Activated gamma-delta T cell treated with Interleukin-2 at 50 U/mL for 16 hours (primary cell): ENCODE results near the gene MFAP2.

ENCODE experiments used
- DNase-seq: peaks from one replicate; pipeline ENCODE4 v3.0.0-alpha.2; 2020

The MFAP2 gene

DNA sequence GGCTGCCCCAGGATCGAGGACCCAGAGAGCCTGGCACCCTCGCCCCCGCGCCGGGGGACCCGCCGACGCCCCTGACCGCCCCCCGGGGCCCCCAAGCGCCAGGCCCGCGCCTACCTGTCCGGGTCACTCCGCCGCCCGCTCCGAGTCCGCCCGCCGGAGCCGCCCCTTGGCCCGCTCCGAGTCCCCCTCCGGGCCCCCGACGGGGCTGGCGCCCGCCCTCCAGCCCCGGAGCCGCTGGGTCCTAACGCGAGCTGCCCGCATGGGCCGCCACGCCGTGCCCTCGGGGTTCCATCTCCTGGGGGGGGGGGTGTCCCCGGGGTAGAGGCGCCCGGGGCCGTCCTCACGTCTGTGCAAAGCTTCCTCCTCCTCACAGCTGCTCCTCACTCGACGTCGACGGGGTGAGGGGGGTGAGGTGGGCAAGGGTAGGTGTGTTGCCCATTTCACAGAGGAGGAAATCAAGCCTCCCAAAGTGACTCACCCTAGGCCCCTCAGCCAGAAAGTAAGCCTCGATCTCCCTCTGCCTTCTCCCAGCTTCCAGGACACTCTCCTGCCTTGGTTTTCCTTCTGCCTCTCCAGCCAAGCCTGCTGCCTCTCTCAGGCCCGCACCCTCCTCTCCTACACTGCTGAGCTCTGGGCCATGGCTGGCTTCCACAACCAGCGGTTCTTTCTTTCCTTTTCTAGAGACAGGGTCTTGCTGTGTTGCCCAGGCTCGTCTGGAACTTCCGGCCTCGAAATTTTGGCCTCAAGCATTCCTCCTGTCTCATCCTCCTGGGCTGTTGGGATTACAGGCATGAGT lies at the start of gene MFAP2:
Gene MFAP2 (minus strand): TSS at position 148 of the 796 bp plus-strand sequence. CDS start 2,347 bp downstream, outside the sequence.
- DNase-seq, result no peak

DNA sequence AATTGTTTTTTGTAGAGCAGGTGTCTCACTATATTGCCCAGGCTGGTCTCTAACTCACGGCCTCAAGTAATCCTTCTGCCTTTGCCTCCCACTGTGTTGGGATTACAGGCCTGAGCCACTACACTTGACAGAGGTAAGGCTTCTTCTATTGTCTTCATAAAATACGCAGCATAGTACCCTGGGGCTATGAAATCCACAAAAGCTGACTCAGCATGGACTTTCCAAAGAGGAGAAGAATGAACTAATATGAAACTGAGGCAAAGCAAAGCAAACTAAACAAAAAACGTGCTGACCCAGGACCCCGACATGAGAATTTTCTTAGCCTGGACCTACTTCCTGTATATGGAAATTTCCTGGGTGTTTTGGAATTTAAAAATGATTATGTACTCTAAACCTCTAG lies 49.8 kb upstream of the MFAP2 start:
- DNase-seq, result no peak

DNA sequence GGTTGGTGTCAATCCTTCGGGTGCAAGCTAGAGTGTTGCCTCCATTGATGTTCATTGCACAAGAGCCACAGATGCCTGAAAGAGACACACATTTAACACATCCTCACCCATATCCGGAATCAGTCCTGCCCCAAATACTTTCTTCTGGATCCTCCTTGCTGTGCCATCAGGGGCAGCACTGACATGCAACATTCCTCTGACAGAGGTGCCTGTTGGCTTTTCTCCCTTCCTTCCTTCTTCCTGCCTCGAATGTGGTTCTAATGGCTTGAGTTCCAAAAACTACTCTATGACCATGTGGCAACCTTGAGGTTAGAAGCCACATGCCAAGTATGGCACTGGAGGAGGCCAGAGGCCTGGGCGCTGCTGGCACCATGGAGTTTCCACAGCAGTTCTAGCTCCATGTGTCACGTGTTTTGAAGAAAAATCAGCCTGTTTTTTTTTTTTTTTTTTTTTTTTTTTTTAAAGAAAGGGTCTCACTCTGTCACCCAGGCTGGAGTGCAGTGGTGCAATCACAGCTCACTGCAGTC lies 48.3 kb upstream of the MFAP2 start:
- no peak for DNase-seq

GRCh38 chr1:17027900-17028299 lies 47.5 kb upstream of the MFAP2 start:
- no peak for DNase-seq

GRCh38 chr1:17027403-17027802 lies 47.0 kb upstream of the MFAP2 start:
- DNase-seq, result no peak

GRCh38 chr1:17024721-17025120 lies 44.3 kb upstream of the MFAP2 start:
- DNase-seq, result no peak

DNA sequence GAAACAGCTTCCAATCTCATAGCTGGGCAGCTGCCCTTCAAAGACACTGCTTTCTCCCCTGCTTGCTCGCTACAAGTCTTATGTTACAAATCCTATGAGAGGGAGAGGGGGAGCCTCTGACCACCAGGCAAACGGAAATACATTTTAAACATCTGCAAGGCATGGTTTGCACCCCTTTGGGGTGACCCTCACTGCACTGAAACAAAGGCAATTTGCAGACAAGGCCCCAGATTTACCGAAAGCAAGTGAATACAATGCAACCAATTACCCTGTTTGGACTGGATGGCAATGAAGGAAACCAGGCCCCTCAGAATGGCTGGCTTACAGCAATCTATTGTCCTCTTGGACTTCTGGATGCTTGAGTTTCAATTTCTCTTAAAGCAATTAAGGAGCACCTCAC lies 43.2 kb upstream of the MFAP2 start:
- no peak for DNase-seq

DNA sequence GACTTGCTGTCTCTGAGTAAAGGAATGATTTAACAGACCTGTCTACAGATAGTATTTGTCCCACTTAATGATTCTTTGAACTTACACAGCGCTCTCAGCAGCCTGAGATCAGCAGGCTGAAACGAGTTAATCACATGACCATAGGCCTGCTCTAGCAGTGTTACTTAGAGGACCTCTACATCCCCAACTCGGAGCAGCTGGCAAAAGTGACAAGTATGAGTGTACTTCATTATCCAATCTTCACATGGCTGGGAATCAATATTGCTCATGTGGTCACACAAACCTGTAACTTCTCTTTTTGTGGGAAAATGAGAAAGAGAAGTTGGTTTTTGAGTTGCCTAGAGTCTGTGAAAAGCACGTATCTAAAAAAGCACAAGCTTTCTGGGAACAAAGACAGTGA lies 42.7 kb upstream of the MFAP2 start:
- no peak for DNase-seq

DNA sequence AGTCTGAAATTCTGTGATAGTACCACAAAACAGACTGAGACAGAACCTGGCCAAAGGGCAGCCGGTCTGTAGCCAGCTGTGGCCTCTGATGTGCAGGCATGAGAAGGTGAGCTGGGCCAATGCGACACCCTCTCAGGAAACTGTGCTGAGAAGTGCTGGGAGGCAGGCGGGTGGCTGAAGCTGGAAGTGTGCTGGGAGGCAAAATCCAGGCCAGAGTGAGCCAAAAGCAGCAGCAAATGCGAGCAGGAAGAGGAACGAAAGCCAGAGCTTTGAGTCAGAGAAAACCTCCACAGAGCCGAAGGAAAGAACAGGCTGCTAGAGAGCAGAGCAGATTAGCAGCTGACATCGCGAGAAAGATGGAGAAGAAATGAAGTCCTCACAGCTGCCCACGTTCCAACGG lies 41.5 kb upstream of the MFAP2 start:
- DNase-seq, result no peak

- DNase-seq, result no peak
These were observed 40.1 kb upstream of the MFAP2 start for GRCh38 chr1:17020502-17020901.

DNA sequence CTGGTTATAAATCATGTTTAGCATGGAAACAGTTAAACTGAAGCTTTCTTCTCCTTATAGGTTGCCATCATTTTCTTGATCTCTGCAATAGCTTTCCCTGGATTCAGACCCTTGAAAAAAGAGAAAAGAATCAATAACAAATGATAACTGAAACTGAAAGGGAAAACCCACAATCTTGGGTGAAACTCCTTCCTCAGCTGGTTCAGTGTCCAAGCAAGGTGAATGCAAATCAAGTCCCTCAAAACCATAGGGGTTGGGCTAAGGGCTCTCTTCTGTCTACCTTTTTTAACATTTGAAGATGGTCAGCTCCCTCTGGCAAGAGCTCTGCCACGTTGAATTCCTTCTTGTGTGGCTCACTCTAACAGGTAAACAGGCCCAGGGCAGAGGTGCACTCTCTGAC lies 38.4 kb upstream of the MFAP2 start:
- DNase-seq, result no peak

- no peak for DNase-seq
These were observed 37.0 kb upstream of the MFAP2 start for GRCh38 chr1:17017435-17017834.

GRCh38 chr1:17016317-17016661 lies 35.9 kb upstream of the MFAP2 start:
- DNase-seq, result no peak

DNA sequence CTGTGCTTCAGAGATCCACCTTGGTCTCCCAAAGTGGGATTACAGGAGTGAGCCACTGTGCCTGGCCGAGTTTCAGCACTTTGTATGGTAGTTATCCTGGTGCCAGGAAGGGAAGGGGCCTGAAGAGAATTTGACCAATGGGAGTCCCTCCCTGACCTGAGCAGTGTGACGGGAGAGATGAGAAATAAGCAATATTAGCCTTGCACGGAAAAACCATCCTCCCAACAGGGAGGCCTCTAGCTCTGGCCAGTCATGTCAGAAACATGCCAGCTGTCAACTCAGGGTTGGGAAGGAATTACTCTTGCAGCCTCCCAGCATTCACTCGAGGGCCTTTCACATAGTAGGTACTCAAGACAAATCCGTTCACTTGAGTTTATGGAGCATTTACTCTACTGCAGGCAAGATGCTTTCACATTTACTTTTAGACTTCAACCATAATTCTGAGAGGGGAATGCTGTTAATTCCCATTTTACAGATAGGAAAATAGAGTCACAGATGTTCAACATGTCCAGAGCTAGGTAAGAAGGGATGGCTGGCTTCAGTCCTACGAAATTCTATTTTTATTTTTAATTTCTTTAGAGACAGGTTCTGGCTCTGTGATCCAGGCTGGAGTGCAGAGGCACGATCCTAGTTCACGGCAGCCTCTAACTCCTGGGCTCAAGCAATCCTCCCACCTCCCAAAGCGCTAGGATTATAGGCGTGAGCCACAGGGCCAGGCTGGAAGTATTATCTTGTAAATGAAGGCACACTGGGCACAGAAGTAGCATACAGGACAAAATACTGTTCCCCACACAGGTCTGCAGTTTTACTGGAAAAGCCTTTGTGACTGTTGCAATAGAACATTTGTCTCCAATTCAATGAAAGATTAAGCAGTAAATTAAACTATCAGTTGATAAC lies 34.5 kb upstream of the MFAP2 start:
- DNase-seq, result no peak

DNA sequence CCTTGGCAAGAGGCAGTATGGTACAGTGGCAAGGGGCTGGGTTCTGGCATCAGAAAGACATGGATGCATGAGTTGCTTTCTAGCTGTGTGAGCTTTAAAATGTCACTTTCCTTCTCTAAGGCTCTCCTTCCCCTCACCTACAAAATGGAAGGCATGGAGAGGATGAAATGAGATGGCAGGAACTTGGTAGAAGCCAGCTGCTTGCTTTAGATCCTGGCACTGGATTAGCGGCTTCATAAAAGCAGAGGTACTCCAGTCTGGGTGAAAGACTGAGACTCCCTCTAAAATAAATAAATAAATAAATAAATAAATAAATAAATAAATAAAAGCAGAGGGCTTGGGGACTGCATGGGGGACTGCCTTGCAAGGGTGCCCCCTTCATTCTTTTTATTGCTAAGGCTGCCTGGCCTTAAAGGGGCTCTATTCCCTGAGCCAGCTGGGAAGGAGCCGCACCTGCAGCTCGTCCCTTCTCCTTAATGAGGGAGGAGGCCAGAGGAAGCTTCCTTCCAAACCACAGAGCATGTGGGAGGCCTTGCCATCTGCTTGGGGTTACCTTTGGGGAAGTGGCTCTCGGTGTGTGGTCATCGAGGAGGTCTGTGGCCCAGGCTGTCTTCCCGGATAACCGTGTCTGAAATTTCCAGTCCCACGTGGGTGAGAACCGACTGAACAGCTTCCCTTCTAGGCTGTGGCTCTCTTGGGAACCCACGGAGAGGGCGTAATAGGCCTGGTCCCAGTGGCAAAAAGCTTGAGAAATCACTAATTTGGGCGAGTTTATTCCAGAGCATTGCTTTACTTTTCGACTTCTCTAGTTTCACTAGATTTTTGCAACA lies 33.3 kb upstream of the MFAP2 start:
- DNase-seq, result no peak

GRCh38 chr1:17012775-17013490 lies 32.5 kb upstream of the MFAP2 start:
- no peak for DNase-seq

DNA sequence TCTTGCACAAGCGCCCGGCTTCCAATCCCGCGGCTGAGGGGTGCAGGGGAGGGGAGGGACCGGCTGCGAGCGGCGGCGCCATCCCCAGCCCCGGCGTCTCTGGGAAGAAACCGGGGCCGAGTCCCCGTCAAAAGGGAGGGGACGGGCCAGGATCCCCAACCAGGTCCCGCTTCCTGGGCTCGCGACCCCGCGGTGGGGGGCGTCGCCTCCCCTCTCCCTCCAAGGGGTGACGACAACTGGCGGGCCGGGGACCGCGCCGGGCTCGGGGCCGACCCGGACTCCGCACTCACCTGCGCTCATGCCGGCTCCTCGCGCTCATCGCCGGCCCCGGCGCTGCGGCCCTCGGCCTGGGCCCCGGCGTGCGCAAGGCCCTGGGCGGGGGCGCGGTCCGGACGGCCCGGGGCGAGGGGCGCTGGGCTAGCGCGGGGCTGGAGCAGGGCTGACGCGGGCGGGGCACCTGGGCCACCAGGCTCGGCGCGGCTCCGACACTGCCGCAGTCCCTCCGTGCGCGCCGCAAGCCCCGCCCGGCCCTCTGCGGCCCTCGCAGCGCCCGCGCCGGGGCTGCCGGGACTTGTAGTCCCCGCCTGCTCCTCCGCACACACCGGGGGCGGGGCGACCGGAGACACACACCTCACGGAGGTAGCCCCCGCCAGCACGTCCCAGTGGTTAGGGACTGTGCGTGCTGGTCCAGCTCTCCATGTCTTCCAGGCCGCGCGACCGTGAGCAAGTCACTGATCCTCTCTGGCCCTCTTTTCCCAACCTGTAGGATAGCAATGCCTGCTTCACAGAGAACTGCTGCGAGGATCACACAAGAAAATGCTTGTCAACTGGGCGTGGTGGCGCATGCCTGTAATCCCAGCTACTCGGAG lies 31.3 kb upstream of the MFAP2 start, which contains the start of gene ATP13A2:
Gene ATP13A2 (minus strand): TSS at position 490 of the 869 bp plus-strand sequence. CDS start 190 bp downstream, at position 300.
- peak; percentile 78 for DNase-seq

GRCh38 chr1:17011092-17011438 lies 30.6 kb upstream of the MFAP2 start:
- DNase-seq, result no peak

GRCh38 chr1:17009706-17010105 lies 29.3 kb upstream of the MFAP2 start:
- DNase-seq, result no peak

GRCh38 chr1:17008208-17008855 lies 27.9 kb upstream of the MFAP2 start:
- no peak for DNase-seq

DNA sequence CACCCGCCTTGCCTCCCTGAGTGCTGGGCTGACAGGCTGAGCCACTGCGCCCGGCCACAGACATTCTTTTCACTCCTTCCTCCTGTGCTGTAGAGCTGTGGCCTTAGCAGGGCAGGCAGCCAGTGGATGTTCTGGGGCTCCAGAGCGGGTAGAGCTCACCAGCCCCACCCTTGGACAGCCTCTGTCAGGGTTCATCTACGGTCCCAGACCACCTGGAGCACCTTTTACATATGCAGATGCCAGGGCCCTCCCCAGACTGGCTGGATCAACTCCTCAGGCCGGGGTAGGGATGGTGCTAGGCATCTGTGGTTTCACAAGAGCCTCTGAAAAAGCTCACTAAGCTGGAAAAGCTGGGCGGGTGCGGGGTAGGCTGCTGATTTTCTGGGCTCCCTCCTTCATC lies 26.7 kb upstream of the MFAP2 start:
- DNase-seq, result no peak
